HT-29 (cell line): ENCODE results near the gene OR52B4. TPM values are rescaled to one million over a fixed set of nuclear protein-coding genes. Genes with fewer than 3 reads are reported as not detected.
"Not testable (repeated sequence)": the region's sequence is repeated elsewhere in the genome, so short reads cannot be mapped to it uniquely, and the experiment has no call there.

Source experiments
- DNase-seq: peaks from one replicate; pipeline ENCODE4 v3.0.0-alpha.2; 2015; ENCODE audit warnings: low spot score
- total RNA-seq: library from RNA; depleted of rRNA; stranded (reverse); fragments of >200 nt; shearing (Covaris generic); gene quantifications from 2 replicates; pipeline ENCODE4 v1.2.3, GENCODE V29; 2014; rRNA removed

Gene OR52B4
- not detected in 2 replicates for total RNA-seq

DNA sequence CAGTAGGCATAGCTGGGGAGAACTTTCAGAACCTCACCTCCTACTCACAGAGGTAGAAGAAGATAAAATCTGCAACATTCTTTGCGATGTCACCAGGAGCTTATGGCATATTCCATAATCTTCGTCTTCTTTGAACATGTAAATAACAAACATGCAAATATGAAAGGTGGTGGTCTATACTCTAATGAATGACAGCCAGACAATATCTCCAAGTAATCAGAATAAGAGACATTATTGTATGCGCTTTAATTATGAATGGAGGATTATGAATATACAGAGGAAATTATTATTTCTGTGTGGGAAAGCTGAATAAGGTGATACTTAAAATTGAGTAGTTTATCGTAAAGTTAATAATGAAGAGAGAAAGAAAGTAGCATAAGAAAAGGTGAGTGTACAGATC, at the start of gene OR52B4:
TSS of gene OR52B4 (minus strand) at position 101 of the 400 bp plus-strand sequence. CDS start at position 10, 91 bp downstream.
- no peak for DNase-seq

- no peak for DNase-seq
These were observed 48.6 kb upstream of the OR52B4 start for GRCh38 chr11:4416816-4417215.

GRCh38 chr11:4416306-4416705, 48.1 kb upstream of the OR52B4 start:
- DNase-seq, result no peak

DNA sequence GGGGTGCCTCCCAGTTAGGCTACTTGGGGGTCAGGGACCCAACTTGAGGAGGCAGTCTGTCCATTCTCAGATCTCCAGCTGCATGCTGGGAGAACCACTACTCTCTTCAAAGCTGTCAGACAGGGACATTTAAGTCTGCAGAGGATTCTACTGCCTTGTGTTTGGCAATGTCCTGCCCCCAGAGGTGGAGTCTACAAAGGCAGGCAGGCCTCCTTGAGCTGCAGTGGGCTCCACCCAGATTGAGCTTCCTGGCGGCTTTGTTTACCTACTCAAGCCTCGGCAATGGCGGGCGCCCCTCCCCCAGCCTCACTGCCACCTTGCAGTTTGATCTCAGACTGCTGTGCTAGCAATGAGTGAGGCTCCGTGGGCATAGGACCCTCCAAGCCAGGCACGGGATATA, 38.0 kb upstream of the OR52B4 start:
- DNase-seq, result peak; percentile 38

DNA sequence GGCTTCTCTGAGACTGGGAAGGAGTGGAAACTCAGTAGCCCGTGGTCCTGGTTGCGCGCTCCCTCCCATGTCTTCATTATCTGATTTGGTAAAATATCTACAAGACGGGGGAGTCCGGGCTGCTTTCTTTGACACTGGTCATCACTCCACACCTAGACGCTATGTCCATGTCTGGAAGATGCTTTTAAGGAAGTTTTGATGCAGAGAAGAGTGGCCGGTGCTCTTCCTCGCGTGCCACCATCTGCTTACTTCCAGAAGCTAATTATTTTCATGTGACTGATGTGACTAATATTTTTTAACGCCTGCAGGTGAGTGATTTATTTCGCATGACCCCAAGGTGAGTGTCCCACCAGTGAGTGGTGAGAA, 25.7 kb upstream of the OR52B4 start:
- no peak for DNase-seq

- DNase-seq, result peak; percentile 89
These were observed 25.1 kb upstream of the OR52B4 start, which contains the start of gene TRIM21 for GRCh38 chr11:4393209-4393857. Gene TRIM21 (minus strand): TSS chr11:4393702. CDS start chr11:4390409, 3,293 bp downstream.

DNA sequence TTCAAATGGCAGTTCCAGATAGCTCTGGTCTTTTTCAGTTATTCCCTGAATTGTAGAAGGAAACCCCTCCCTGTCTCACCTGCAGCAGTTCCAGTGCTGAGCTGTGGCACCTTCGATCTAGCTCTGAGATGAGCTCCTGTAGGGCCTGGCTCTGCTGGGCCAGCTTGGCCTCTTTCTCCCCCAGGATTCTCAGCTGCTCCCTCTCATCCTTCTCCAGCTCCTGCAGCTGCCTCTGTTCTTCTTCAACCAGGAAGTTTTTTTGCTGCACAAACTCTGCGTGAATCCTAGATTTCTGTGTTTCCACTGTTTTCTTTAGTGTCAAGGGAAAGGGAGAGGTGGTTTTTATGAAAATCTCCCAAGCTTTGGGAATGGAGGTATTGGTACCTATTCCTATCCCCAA, 20.0 kb upstream of the OR52B4 start:
- no peak for DNase-seq

DNA sequence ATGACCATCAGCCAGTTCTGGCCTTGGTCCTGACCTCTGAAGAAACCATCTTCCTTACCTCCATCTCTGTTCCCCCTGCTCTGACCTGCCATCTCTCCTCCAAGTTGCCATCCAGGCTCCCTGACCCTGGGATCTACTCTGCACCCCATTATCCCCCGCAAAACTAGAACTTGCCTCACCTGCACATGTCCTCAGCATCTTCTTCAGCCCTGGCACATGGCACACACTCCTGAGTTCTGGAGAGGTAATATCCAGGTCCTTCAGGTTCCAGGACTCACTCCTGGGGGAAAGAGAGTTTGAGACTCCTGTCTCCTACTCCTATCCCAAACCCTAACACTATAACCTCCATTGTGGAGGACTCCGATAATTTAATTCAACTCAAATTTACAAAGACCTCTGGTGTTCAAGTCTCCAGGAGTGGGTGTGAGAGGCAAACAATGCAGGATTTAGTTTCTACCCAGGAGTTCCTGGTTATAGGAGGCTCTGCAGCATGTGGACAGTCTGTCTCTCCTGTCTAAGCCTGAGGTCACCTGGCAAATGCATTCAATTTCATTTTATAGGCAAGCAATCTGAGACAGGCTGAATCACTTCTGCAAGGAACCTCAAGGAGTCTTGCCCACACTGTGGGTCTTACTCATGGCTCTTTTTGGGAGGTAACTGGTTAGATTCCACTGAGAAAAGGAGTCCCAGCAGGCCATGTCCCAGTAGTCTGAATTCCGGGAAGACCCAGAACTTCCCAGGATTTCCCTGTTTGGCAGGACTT, 18.0 kb upstream of the OR52B4 start:
- DNase-seq, result no peak

DNA sequence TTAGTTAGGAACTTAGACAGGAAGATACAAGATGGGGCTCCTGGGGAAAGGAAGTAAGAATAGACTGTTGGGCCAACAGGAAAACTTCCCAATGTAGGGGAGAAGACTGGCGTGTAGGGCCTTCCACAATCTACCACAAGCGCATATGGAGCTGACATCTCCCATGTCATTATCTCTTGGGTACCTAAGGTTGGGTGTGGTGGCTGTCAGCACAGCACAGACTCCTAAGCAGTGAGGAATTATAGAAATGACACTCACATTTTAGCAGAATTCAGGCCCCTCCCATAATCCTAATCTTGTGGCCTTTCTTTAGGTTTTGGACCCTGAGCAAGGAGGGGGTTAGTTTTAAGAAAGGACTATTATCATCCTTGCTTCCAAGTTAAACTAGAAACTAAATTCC, 13.7 kb upstream of the OR52B4 start:
- DNase-seq, result no peak

DNA sequence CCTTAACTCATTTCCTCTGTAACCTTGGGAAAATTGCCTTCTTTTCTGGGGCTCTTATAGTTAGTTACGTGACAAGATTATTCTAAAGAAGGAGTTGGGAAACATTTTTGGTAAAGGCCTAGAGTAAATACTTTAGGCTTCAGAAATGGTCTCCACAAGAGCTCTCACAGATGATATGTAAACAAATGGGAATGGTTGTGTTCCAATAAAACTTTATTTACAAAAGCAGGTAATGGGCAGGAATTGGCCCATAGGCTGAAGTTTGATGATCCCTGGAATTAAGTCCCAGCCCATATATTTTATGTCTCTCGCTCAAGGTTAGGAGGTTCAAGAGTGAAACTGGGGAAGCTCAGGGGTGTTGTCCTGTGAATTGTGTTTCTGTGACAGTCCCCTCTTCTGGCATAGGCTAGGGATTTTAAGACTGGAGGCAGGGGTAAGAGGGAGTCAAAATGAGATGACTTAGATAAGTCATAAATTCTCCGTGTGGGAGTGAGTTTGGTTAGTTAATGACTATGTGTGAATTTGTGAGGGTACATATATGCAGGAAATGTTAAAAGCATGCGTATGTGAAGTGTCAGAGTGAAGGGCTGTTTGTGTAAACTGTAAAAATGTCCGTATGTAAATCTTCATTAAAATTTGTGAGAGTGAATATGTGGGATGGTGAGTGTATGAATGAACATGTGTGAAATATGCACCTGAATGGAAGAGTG, 7.4 kb upstream of the OR52B4 start:
- DNase-seq, result no peak

GRCh38 chr11:4370166-4370565, 2.0 kb upstream of the OR52B4 start:
- no peak for DNase-seq

DNA sequence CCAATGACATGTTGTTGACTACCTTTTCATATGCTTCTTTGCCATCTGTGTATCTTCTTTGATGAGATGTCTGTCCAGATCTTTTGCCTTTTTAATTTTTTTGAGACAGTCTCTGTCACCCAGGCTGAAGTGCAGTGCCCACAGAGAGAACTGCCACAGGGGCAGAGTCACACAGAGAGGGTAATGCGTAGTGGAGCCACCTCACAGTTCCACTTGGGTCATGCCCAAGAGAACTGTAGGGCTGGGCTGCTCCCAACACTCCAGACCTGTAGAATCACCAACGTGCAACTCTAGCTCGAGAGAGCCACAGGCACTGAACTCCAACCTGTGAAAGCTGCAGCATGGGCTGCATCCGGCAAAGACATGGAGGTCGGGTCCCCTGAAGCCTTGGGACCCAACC, 20.0 kb downstream of the OR52B4 start:
- DNase-seq, result not testable (repeated sequence)

GRCh38 chr11:4345366-4345765, 22.8 kb downstream of the OR52B4 start:
- DNase-seq, result not testable (repeated sequence)

DNA sequence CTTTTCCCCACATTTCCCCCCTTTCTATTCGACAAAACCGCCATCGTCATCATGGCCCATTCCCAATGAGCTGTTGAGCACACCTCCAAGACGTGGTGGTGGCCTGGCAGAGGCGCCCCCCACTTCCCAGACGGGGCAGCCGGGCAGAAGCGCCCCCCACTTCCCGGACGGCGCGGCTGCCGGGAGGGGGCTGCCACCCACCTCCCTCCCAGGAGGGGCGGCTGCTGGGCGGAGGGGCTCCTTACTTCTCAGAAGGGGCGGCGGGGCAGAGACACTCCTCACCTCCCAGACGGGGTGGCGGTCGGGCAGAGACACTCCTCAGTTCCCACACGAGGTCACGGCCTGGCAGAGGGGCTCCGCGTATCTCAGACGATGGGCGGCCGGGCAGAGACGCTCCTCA, 33.8 kb downstream of the OR52B4 start:
- DNase-seq, result not testable (repeated sequence)

Other genes with a start within 250 kb of the OR52B4 start
- 13.1 and 14.7 TPM in 2 replicates for gene TRIM21, start 25.3 kb upstream of the OR52B4 start, total RNA-seq
- gene OR52K2, start 80.9 kb upstream of the OR52B4 start, total RNA-seq, result not detected in 2 replicates
- gene OR52K1, start 114.3 kb upstream of the OR52B4 start, total RNA-seq, result not detected in 2 replicates
- not detected in 2 replicates for gene OR52M1, start 176.8 kb upstream of the OR52B4 start, total RNA-seq
- not detected in 2 replicates for gene OR52I2, start 213.4 kb upstream of the OR52B4 start, total RNA-seq
- gene OR52I1, start 225.7 kb upstream of the OR52B4 start, total RNA-seq, result not detected in 2 replicates
- 3.1 and 3.4 TPM in 2 replicates for gene TRIM68, start 239.8 kb upstream of the OR52B4 start, total RNA-seq